HG02588 (cell line): ENCODE measurements around the gene COX6A2.

Source experiments
- ATAC-seq: cut with Tn5 transposase; IDR thresholded peaks from one replicate; pipeline ENCODE4 v1.9.1; 2021; ENCODE audit warnings: mild to moderate bottlenecking, moderate library complexity; ENCODE audit not compliant: unreplicated experiment

Gene COX6A2

GRCh38 chr16:31411024-31411844 lies 16.9 kb downstream of the COX6A2 start:
- no peak for ATAC-seq

GRCh38 chr16:31410082-31410481 lies 18.1 kb downstream of the COX6A2 start:
- ATAC-seq: no peak

DNA sequence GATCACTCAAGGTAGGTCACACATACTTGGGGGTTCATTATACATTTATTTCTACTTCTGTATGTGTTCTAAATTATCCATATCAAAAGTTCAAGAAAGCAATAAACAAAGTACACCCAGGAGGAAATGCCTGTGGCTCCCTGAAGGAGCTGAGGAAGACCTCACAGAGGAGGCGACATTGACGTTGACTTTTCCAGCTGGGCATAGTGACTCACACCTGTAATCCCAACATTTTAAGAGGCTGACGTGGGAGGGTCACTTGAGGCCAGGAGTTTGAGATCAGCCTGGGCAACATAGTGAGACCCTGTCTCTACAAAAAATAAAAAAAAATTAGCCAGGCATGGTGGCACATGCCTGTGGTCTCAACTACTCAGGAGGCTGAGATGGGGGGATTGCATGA lies 18.7 kb downstream of the COX6A2 start:
- no peak for ATAC-seq

GRCh38 chr16:31407406-31407805 lies 20.8 kb downstream of the COX6A2 start:
- ATAC-seq: no peak

GRCh38 chr16:31404353-31405064 lies 23.7 kb downstream of the COX6A2 start:
- no peak for ATAC-seq

- ATAC-seq: no peak
These were observed 24.4 kb downstream of the COX6A2 start for GRCh38 chr16:31403590-31404352.

DNA sequence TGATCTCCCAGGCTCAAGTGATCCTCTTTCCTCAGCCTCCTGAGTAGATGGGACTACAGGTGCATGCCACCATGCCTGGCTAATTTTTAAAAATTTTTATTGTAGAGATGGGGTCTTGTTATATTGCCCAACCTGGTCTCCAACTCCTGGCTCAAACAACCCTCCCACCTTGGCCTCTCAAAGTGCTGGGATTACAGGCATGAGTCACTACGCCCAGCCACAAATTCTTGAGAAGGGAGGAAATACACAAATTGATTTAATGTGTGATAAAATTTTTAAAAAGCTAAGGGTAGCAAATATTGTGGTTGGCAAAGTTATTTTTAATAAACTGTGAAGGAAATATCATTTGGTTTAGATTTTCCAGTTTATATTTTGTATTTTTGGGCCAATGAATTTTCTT lies 25.5 kb downstream of the COX6A2 start:
- ATAC-seq: no peak

DNA sequence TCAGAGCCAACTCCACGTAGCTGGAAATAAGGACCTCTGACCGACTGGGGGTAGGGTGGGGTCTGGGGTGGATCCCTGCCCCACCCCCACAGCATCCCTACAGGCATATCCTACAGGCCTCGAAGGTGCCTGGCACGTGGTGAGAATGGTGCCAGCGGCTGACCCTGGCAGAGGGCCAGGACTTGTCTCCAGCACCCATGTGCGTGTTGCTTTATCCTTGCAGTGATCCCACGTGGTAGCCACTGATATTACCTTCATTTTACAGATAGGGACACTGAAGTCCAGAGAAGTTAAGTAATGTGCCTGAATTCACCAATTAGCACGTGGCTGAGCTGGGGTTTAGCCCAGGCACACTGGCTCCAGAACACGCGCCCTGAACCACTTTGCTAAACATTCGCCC lies 26.7 kb downstream of the COX6A2 start:
- no peak for ATAC-seq

DNA sequence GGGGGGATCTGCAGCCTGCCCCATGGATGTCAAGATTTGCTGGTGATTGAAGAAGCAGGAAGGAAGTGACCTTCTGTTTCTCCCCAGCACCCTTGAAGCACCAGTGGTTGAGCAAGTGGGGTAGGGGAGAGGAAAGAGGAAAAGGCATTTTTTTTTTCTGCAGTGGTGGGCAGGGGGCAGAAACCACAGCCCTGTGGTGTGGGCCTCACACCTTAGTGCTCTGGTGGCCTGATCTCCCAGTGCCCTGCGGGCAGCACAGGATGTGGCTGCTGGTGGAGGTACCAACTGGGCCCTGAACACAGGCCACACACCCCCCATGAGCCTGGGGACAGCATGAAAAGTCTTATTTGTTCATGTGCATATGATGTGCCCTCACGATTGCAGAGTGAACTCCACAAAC lies 28.0 kb downstream of the COX6A2 start:
- no peak for ATAC-seq

DNA sequence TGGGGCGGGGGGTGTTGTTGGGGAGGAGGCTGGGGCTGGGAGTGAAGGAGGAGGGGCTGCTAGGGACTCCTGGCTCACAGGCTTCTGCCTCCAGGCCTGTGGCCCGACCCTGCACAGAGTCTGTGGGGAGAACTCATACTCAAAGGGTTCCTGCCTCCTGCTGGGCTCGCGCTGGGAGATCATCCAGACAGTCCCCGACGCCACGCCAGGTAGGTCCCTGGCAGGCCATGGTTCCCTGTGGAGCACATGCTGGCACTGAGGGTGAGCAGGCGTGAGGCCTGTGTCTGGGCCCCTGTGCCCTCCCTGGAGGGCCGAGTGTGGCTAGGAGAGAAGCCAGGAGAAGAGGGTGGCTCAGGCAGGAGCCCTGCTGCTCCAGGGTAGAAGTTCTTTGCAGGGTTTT lies 30.5 kb downstream of the COX6A2 start:
- ATAC-seq: no peak

- ATAC-seq: no peak
These were observed 31.0 kb downstream of the COX6A2 start for GRCh38 chr16:31397096-31397660.

DNA sequence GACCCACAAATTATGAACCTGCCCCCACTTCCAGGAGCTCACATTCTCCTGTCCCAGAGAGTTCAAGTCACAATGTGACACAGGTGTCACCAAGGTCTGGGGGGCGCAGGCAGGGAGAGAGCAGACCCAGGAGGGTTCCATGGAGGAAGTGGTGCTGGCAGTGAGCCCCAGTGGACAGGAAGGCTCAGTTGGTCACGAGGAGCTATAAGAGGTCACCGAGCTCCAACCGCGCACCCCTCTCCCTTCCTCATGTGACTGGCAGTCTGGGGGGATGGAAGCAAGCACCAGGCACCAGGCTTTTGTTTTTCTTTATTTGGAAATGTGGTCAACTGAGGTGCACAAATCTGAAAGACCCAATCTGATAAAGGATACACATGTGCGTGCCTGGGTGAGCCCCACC lies 32.5 kb downstream of the COX6A2 start:
- ATAC-seq: no peak

DNA sequence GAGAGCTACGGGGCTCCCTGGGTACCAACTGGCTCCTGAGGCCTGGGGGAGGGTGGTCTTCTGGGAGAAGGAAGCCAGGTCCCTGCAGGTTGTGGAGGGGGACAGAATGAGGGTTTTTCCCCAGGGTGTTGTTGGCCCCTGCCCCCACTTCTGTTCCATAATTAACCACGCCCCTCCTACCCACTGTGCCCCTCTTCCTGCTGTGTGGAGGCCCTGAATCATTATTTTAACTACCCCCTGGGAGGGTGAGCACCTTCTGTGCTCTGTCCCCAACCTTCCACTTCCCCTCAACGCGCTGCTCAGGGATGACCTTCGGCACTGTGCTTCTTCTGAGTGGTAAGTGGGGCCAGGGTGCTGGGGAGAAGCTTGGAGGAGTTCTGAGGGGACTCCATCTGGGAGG lies 35.1 kb downstream of the COX6A2 start, which contains the start of gene ITGAD:
Gene ITGAD, plus strand, starts transcription at position 280 of the 400 bp plus-strand sequence. Its CDS starts 26 bp downstream, at position 306.
- no peak for ATAC-seq

DNA sequence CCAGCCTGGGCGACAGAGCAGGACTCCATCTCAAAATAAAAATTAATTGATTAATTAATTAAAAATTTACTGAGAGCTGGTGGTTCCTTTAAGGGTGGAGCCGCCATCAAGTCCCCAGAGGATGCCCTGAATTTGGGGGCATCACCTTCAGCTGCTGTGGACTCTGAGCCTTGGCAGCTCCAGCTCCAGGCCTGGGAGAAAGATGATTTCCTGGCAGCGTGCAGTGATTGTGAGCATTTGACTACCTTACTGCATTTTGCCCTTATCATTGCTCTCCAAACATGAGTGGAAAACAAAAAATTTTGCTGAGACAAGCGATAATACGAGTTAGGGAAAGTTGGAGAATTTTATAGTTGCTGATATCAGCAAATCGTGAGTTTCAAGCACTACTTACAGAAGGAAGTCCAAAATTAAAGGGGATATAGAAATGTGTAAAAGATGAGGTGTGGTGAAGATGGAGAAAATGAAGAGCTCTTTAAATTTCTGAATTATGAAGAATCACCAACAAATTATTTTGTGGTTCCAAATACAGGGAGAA lies 37.6 kb downstream of the COX6A2 start:
- no peak for ATAC-seq

DNA sequence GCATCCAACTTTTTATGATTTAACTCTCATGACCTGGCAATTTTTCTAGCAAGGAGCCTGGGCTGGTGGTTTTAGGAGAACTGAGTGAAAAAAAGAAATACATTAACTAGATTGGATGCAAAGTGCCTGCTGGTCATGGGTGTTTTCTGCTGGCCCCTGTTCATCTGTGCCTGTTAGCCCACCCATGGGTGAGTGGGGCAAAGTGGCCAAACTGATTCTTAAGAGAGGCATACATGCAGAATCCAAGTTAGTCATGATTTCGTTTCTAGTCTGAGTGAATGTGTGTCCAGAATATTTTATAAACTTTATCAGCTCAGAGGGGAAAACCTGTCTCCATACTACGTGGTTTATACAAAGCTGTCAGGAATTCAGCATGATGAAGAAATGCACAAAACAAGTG lies 39.6 kb downstream of the COX6A2 start:
- no peak for ATAC-seq

DNA sequence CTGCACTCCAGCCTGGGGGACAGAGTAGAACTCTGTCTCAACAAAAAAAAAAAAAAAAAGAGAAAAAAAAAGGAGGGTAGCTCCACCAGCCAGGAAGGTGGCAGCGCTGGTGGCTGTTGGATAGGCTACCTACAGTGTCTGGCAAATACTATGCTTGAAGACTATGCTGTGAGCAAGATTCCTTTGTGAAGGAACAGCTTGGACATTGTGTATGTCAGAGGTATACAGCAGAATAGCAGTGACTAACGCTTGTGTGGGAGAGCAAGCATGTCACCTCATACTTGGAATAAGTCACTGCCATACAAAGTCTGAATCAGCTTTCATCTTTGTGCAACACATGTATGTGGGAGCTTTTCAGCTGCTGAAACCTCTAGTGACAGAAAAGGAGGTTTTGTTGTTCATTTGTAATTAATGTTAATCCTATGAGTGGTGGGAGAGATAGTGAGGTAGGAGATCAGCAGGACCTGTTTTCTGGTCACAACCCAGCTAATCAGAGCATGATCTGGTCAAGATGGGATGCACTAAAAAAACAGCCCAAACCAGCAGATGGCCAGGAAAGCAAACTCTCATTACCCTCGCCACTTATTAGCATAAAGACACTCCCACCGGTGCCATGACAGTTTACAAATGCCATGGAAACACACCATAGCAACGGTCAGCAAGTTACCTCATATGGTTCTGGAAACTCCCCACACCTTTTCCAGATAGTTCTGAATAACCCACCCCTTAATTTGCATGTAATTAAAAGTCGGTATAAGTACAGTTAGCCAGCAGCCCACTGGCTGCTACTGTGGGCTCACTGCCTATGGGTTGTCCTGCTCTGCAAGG lies 41.8 kb downstream of the COX6A2 start:
- no peak for ATAC-seq

DNA sequence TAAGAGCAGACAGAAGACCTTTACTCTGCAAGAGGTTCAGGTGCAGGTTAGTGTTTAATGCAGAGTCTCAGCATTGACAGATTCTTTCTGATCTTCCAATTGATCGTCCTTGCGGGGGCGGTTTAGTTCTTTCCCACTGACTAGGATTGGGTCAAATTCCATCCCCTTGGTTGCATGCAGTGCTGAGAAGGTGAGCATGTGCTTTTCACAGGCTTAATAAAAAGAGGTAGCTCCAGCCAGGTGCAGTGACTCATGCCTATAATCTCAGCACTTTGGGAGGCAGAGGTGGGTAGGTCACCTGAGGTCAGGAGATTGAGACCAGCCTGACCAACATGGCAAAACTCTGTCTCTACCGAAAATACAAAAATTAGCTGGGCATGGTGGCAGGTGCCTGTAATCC lies 42.5 kb downstream of the COX6A2 start:
- ATAC-seq: no peak

DNA sequence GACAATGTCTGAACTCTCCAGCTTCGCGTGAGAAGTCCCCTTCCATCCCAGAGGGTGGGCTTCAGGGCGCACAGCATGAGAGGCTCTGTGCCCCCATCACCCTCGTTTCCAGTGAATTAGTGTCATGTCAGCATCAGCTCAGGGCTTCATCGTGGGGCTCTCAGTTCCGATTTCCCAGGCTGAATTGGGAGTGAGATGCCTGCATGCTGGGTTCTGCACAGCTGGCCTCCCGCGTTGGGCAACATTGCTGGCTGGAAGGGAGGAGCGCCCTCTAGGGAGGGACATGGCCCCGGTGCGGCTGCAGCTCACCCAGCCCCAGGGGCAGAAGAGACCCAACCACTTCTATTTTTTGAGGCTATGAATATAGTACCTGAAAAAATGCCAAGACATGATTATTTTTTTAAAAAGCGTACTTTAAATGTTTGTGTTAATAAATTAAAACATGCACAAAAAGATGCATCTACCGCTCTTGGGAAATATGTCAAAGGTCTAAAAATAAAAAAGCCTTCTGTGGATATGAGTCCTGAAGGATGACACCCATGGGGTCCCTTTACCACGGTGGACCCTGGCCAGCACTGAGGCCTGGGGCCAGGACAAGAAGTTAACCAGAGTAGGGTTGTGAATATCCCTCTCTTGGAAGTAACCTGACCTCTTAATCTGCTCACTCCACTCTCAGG lies 45.5 kb downstream of the COX6A2 start:
- ATAC-seq: no peak

- ATAC-seq: no peak
These were observed 48.0 kb downstream of the COX6A2 start for GRCh38 chr16:31380201-31380600.
